HG02678 (cell line): Measurements from ENCODE around the gene XPR1.

ENCODE experiments used
- ATAC-seq: cut with Tn5 transposase; IDR thresholded peaks from one replicate; pipeline ENCODE4 v1.9.1; 2021; ENCODE audit warnings: mild to moderate bottlenecking, moderate library complexity; ENCODE audit not compliant: unreplicated experiment

Gene XPR1

GRCh38 chr1:180615493-180616290 lies 16.1 kb upstream of the XPR1 start:
- ATAC-seq, result no peak

- ATAC-seq, result no peak
These were observed 15.4 kb upstream of the XPR1 start for GRCh38 chr1:180616439-180616838.

GRCh38 chr1:180617774-180618395 lies 13.9 kb upstream of the XPR1 start:
- ATAC-seq, result no peak

- no peak for ATAC-seq
These were observed 11.2 kb upstream of the XPR1 start for GRCh38 chr1:180620581-180620980.

GRCh38 chr1:180622658-180623508 lies 8.9 kb upstream of the XPR1 start:
- ATAC-seq, result no peak

- no peak for ATAC-seq
These were observed 8.1 kb upstream of the XPR1 start for GRCh38 chr1:180623579-180624347.

- ATAC-seq, result no peak
These were observed 5.1 kb upstream of the XPR1 start for GRCh38 chr1:180626711-180627110.

- ATAC-seq, result no peak
These were observed 4.4 kb upstream of the XPR1 start for GRCh38 chr1:180627411-180627810.

- no peak for ATAC-seq
These were observed 3.2 kb upstream of the XPR1 start for GRCh38 chr1:180628646-180629045.

GRCh38 chr1:180630408-180631193 lies 1.2 kb upstream of the XPR1 start:
- no peak for ATAC-seq

- ATAC-seq, result no peak
These were observed 542 bp upstream of the XPR1 start for GRCh38 chr1:180631194-180631765.

GRCh38 chr1:180632326-180633056 lies 669 bp downstream of the XPR1 start:
- peak; percentile 37 for ATAC-seq

GRCh38 chr1:180633057-180634056 lies 1.5 kb downstream of the XPR1 start:
- ATAC-seq, result no peak

GRCh38 chr1:180636138-180636537 lies 4.3 kb downstream of the XPR1 start:
- ATAC-seq, result no peak

- no peak for ATAC-seq
These were observed 8.0 kb downstream of the XPR1 start for GRCh38 chr1:180639871-180640270.

- ATAC-seq, result no peak
These were observed 8.7 kb downstream of the XPR1 start for GRCh38 chr1:180640531-180640949.

- ATAC-seq, result no peak
These were observed 9.8 kb downstream of the XPR1 start for GRCh38 chr1:180641662-180642061.

- ATAC-seq, result no peak
These were observed 11.0 kb downstream of the XPR1 start for GRCh38 chr1:180642781-180643180.
